OCI-LY1 (cell line): ENCODE measurements around the gene CRNN.

Experiments
- H2AFZ ChIP-seq: fragments of 200-600 bp; sonication (generic), shearing (Covaris generic); 2 replicates; pipeline ENCODE4 v1.6.0; 2014; ENCODE audit warnings: antibody characterized with exemption, mild to moderate bottlenecking, low read length
- H3F3A ChIP-seq: fragments of 200-600 bp; sonication (generic), shearing (Covaris generic); 2 replicates; pipeline ENCODE4 v1.6.0; 2014; ENCODE audit warnings: mild to moderate bottlenecking, antibody characterized with exemption, low read length, moderate library complexity; ENCODE audit not compliant: insufficient read depth
- H3K27ac ChIP-seq: fragments of 200-600 bp; sonication (generic); 2 replicates; pipeline ENCODE4 v1.5.1; 2014; ENCODE audit warnings: low read length, mixed run types, mild to moderate bottlenecking, low read depth; ENCODE audit not compliant: poor library complexity, severe bottlenecking
- H3K27me3 ChIP-seq: fragments of 200-600 bp; sonication (generic); 2 replicates; pipeline ENCODE4 v1.6.0; 2014; ENCODE audit warnings: antibody characterized with exemption, mild to moderate bottlenecking, low read length, moderate library complexity; ENCODE audit not compliant: insufficient read depth
- H3K36me3 ChIP-seq: fragments of 200-600 bp; sonication (generic); 2 replicates; pipeline ENCODE4 v1.6.1; 2014; ENCODE audit warnings: mild to moderate bottlenecking, antibody characterized with exemption, low read length, moderate library complexity, mixed read lengths; ENCODE audit not compliant: insufficient read depth
- H3K4me1 ChIP-seq: fragments of 200-600 bp; sonication (generic); 2 replicates; pipeline ENCODE4 v1.5.1; 2014; ENCODE audit warnings: mild to moderate bottlenecking, low read length, moderate library complexity; ENCODE audit not compliant: insufficient read depth, severe bottlenecking
- H3K4me2 ChIP-seq: fragments of 200-600 bp; sonication (generic), shearing (Covaris generic); 2 replicates; pipeline ENCODE4 v1.6.1; 2014; ENCODE audit warnings: low read length
- H3K4me3 ChIP-seq: fragments of 200-600 bp; sonication (generic); 2 replicates; pipeline ENCODE4 v1.5.1; 2014; ENCODE audit warnings: low read length, low read depth, mild to moderate bottlenecking, mixed read lengths; ENCODE audit not compliant: poor library complexity, severe bottlenecking
- H3K79me2 ChIP-seq: fragments of 200-600 bp; shearing (Covaris generic); 2 replicates; pipeline ENCODE4 v1.6.1; 2016; ENCODE audit warnings: mixed run types, low read length, mixed read lengths; ENCODE audit not compliant: insufficient read depth
- H3K9ac ChIP-seq: fragments of 200-600 bp; sonication (generic), shearing (Covaris generic); 2 replicates; pipeline ENCODE4 v1.6.1; 2014; ENCODE audit warnings: mild to moderate bottlenecking, low read length, mixed read lengths
- H3K9me2 ChIP-seq: fragments of 200-600 bp; sonication (generic), shearing (Covaris generic); 2 replicates; pipeline ENCODE4 v1.6.1; 2014; ENCODE audit warnings: low read depth, mild to moderate bottlenecking, low read length, mixed read lengths
- H3K9me3 ChIP-seq: fragments of 200-600 bp; shearing (Covaris generic); 2 replicates; pipeline ENCODE4 v1.6.1; 2014; ENCODE audit warnings: low read length, mixed read lengths
- H4K20me1 ChIP-seq: fragments of 200-600 bp; sonication (generic), shearing (Covaris generic); 2 replicates; pipeline ENCODE4 v1.6.0; 2016; ENCODE audit warnings: mild to moderate bottlenecking, low read length; ENCODE audit not compliant: insufficient read depth
- EZH2 ChIP-seq: fragments of 200-600 bp; sonication (generic), shearing (Covaris generic); IDR thresholded peaks from 2 replicates; pipeline ENCODE4 v1.8.0; 2017; ENCODE audit warnings: borderline replicate concordance, mixed run types, mild to moderate bottlenecking, antibody characterized with exemption, low read length, moderate library complexity, mixed read lengths
- TF ChIP-seq, protein P1 (sequence below): fragments of 200-600 bp; sonication (generic), shearing (Covaris generic); IDR thresholded peaks from 2 replicates; pipeline ENCODE4 v1.5.1; 2017; ENCODE audit warnings: mild to moderate bottlenecking, antibody characterized with exemption, low read length, moderate library complexity, mixed read lengths

Gene CRNN

DNA sequence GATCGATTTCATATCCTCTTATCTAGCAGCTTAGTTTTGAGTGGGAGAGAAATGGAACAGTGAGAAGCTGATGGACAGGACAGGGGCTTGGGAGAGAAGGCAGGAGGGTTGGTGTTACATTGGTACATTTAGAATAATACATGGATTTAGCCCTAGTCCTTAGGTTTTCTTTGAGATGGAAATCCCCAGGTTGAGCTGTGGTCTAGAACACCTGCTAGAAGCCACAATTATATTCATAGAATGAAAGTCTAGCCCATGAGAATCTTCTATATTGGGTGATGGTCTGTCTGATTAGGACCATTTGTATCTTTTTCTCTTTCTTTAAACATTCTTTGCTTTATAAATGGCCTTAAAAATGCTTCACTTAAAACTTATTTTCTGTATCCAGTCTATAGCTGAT, 19.9 kb downstream of the CRNN start:
- TF ChIP-seq, protein P1, sequence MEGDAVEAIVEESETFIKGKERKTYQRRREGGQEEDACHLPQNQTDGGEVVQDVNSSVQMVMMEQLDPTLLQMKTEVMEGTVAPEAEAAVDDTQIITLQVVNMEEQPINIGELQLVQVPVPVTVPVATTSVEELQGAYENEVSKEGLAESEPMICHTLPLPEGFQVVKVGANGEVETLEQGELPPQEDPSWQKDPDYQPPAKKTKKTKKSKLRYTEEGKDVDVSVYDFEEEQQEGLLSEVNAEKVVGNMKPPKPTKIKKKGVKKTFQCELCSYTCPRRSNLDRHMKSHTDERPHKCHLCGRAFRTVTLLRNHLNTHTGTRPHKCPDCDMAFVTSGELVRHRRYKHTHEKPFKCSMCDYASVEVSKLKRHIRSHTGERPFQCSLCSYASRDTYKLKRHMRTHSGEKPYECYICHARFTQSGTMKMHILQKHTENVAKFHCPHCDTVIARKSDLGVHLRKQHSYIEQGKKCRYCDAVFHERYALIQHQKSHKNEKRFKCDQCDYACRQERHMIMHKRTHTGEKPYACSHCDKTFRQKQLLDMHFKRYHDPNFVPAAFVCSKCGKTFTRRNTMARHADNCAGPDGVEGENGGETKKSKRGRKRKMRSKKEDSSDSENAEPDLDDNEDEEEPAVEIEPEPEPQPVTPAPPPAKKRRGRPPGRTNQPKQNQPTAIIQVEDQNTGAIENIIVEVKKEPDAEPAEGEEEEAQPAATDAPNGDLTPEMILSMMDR = no peak
- no peak for TF ChIP-seq EZH2

GRCh38 chr1:152392909-152393308, 21.2 kb downstream of the CRNN start:
- no peak overlapping the region for H3K4me2 ChIP-seq
- no peak overlapping the region for H3K27ac ChIP-seq
- no peaks in the 10 kb centered on the region for H3K79me2 ChIP-seq
- H3K27me3 ChIP-seq = no peaks in the 10 kb centered on the region
- no peaks in the 10 kb centered on the region for H3F3A ChIP-seq
- H3K36me3 ChIP-seq = no peaks in the 10 kb centered on the region
- no peak for TF ChIP-seq EZH2
- TF ChIP-seq, protein P1 = no peak
- H3K9me3 ChIP-seq = no peaks in the 10 kb centered on the region
- no peaks in the 10 kb centered on the region for H3K9me2 ChIP-seq
- H3K9ac ChIP-seq = no peak overlapping the region
- H2AFZ ChIP-seq = no peak overlapping the region
- no peak overlapping the region for H3K4me3 ChIP-seq
- H4K20me1 ChIP-seq = no peaks in the 10 kb centered on the region
- H3K4me1 ChIP-seq = no peaks in the 10 kb centered on the region

More for the DNA sequence above, 19.9 kb downstream of the CRNN start:
- Histone ChIP-seq H3K27ac (no peak overlapping the region), H4K20me1 (no peaks in the 10 kb centered on the region), H3K4me3 (no peak overlapping the region), H3K4me2 (no peak overlapping the region), H3K27me3 (no peaks in the 10 kb centered on the region), H3K9ac (no peak overlapping the region), H3K79me2 (no peaks in the 10 kb centered on the region), H2AFZ (no peak overlapping the region), H3K4me1 (no peaks in the 10 kb centered on the region), H3F3A (no peaks in the 10 kb centered on the region), H3K36me3 (no peaks in the 10 kb centered on the region), H3K9me3 (no peaks in the 10 kb centered on the region), H3K9me2 (no peaks in the 10 kb centered on the region)

DNA sequence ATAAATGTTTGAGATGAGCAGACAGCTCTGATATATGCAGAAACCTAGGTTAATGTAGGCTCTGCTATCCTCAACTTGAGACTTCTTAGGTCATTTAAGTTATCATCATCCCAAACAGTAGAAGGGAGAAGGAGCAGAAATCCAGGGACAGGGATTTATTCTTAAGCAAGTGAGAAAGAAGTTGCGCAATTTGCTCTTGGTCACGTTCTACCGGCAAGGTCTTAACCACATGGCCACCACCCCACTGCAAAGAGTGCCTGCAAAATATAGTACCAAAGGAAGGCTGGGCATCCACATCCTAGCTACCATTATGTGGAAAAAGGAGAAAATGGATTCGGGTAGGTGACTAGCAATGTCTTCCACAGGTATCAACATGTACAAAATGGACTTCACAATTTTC, 25.2 kb downstream of the CRNN start:
- no peak overlapping the region for H3K4me3 ChIP-seq
- no peak overlapping the region for H3K9ac ChIP-seq
- TF ChIP-seq, protein P1 = no peak
- no peak for TF ChIP-seq EZH2
- H3K36me3 ChIP-seq = no peaks in the 10 kb centered on the region
- H3F3A ChIP-seq = no peaks in the 10 kb centered on the region
- no peaks in the 10 kb centered on the region for H3K4me1 ChIP-seq
- H3K9me3 ChIP-seq = no peaks in the 10 kb centered on the region
- no peaks in the 10 kb centered on the region for H3K9me2 ChIP-seq
- no peak overlapping the region for H3K4me2 ChIP-seq
- no peaks in the 10 kb centered on the region for H3K27me3 ChIP-seq
- H3K79me2 ChIP-seq = no peaks in the 10 kb centered on the region
- H2AFZ ChIP-seq = no peak overlapping the region
- H3K27ac ChIP-seq = no peak overlapping the region
- H4K20me1 ChIP-seq = no peaks in the 10 kb centered on the region
